K562 (cell line): Measurements from ENCODE around the gene CHAC1. TPM values are rescaled to one million over a fixed set of nuclear protein-coding genes. Genes with fewer than 3 reads are reported as not detected.

Experiments used
- IRF1 ChIP-seq: sonication (generic); formaldehyde crosslinking; IDR thresholded peaks from 2 replicates; pipeline ENCODE4 v1.8.0; 2022; ENCODE audit warnings: missing genetic modification reagents, mild to moderate bottlenecking, borderline replicate concordance
- L3MBTL2 ChIP-seq: fragments of 450-650 bp; IDR thresholded peaks from 2 replicates; pipeline ENCODE4 v1.6.1; 2016; ENCODE audit warnings: mild to moderate bottlenecking, moderate library complexity
- NRF1 ChIP-seq, 2 experiments: fragments of 450-650 bp; IDR thresholded peaks in 1 of 2; conservative IDR thresholded peaks in 1 of 2; 2 replicates each; pipeline ENCODE4 v1.6.1; 2014; ENCODE audit warnings: mild to moderate bottlenecking in 2 of 2
- USF2 ChIP-seq: sonication (generic); formaldehyde crosslinking; IDR thresholded peaks from 2 replicates; pipeline ENCODE4 v1.5.0; 2020; ENCODE audit warnings: missing genetic modification reagents
- XRCC5 ChIP-seq: fragments of 200-400 bp; formaldehyde crosslinking; IDR thresholded peaks from 2 replicates; pipeline ENCODE4 v1.6.1; 2017; ENCODE audit warnings: low read depth, mild to moderate bottlenecking, low read length
- ZNF146 ChIP-seq: IDR thresholded peaks from one replicate; pipeline ENCODE4 v1.6.1; 2018; ENCODE audit warnings: missing compliant biosample characterization; ENCODE audit not compliant: unreplicated experiment
- ZNF253 ChIP-seq: fragments of 250-450 bp; sonication (Bioruptor Pico); conservative IDR thresholded peaks from 2 replicates; pipeline ENCODE4 v1.6.1; 2021; ENCODE audit warnings: mild to moderate bottlenecking
- ZNF655 ChIP-seq: fragments of 250-450 bp; sonication (Bioruptor Pico); IDR thresholded peaks from 2 replicates; pipeline ENCODE4 v1.5.0; 2021
- polyA plus RNA-seq, 8 experiments: library from polyadenylated mRNA; depleted of rRNA in 4 of 8; stranded (reverse) in 5 of 8; unstranded in 3 of 8; fragments of >200 nt; fragmentation: Nextera tagmentation in 2 of 8; fragmentation: Illumina TruSeq in 1 of 8; extraction: Ambion mirVana in 2 of 8; extraction: Trizol in 1 of 8; gene quantifications; 2 replicates each; pipeline versions ENCODE4 v1.2.1 to v1.2.3, GENCODE V29; 2011 to 2014; ENCODE audit warnings: inconsistent platforms in 1 of 8, missing spikeins in 1 of 8
- total RNA-seq, 7 experiments: library from RNA; depleted of rRNA in 6 of 7; stranded (reverse); fragments of >200 nt in 6 of 7; fragmentation: Illumina TruSeq in 2 of 7; extraction: Trizol in 2 of 7; gene quantifications; 2 replicates each; pipeline versions ENCODE4 v1.2.1 to v1.2.3, GENCODE V29; 2011 to 2021; ENCODE audit warnings: low replicate concordance in 1 of 7

CHAC1 gene
- total and polyA plus RNA-seq, 9 of the 15 experiments (the other 6 are each of a cell fraction or from before 2014, with no cell fraction given): 0.47 to 39.0 (median 7.5) TPM

GRCh38 chr15:40925863-40926658 is 27.2 kb upstream of the CHAC1 start (continued):
- TF ChIP-seq ZNF146 (CRISPR knock-in tag): no peak
- peak; percentile 58; the same call in 1 of the 2 replicates for TF ChIP-seq XRCC5
- no peak for TF ChIP-seq ZNF253 (CRISPR knock-in tag)
- TF ChIP-seq IRF1 (CRISPR knock-in tag): no peak
- 0 out of 2 replicates have a peak, but pooled peaks have one; percentile 26 for TF ChIP-seq L3MBTL2
- TF ChIP-seq USF2: 0 out of 2 replicates have a peak, but pooled peaks have one; percentile 3
- no peak for TF ChIP-seq ZNF655 (CRISPR knock-in tag)
- peak in 1 of 2 experiments; percentile 32; a peak in 2 of 4 replicates for TF ChIP-seq NRF1 (conservative IDR thresholded peaks at IDR 0.05 in 1 of 2, IDR thresholded peaks at IDR 0.05 in 1 of 2)
